ENCODE measurements around the gene CELA2A. TPM values are rescaled to one million over a fixed set of nuclear protein-coding genes. Genes with fewer than 3 reads are reported as not detected.
"Not testable (repeated sequence)": the region's sequence is repeated elsewhere in the genome, so short reads cannot be mapped to it uniquely, and the experiment has no call there.

CELA2A gene
- total RNA-seq, 5 donors from 2014 or later (not counting 1 experiment from before 2014, with no cell fraction given) = 1.3 to 1.8 (median 1.5) TPM; not detected in 2

GRCh38 chr1:15476927-15477326 lies 20.4 kb downstream of the CELA2A start:
- ChIA-PET POLR2A (no interaction called here), CTCF (no interaction called here)
- H3K4me1 ChIP-seq (ENCODE audit: control insufficient read depth in 1 of 2, extremely low read depth in 1 of 2, insufficient read depth in 2 of 2, low read length in 2 of 2) = no peaks in the 10 kb centered on the region
- Mint-ChIP-seq H3K27ac (no peak overlapping the region), H3K36me3 (no peaks in the 10 kb centered on the region), H3K4me1 (no peaks in the 10 kb centered on the region), H3K4me3 (no peak overlapping the region), H3K9me3 (no peaks in the 10 kb centered on the region), H3K27me3 (no peaks in the 10 kb centered on the region)
- no peak for DNase-seq
- H3K4me3 ChIP-seq (ENCODE audit: control insufficient read depth in 1 of 2, extremely low read depth in 1 of 2, low read length in 1 of 2) = no peak overlapping the region
- WGBS (ENCODE audit: insufficient coverage) = no CpG with 5 or more reads among the region's 3 CpGs
- no peaks in the 10 kb centered on the region for H3K9me3 ChIP-seq
- no peaks in the 10 kb centered on the region for H3K36me3 ChIP-seq (ENCODE audit: control insufficient read depth in 2 of 2, extremely low read depth in 1 of 2, insufficient read depth in 1 of 2, low read length in 1 of 2)
- no peak for ATAC-seq (replicated peaks in 1 of 4)
- no peaks in the 10 kb centered on the region for H3K27me3 ChIP-seq (replicated peaks in 1 of 2; ENCODE audit: control insufficient read depth in 2 of 2, extremely low read depth in 1 of 2, insufficient read depth in 2 of 2, low read length in 1 of 2)
- H3K27ac ChIP-seq (ENCODE audit: low read length) = no peak overlapping the region

- POLR2A ChIA-PET = no interaction called here
- no peaks in the 10 kb centered on the region for H3K9me3 Mint-ChIP-seq
- no peak for DNase-seq
- Histone ChIP-seq H3K36me3 (ENCODE audit: control insufficient read depth in 2 of 2, extremely low read depth in 1 of 2, insufficient read depth in 1 of 2, low read length in 1 of 2) (no peaks in the 10 kb centered on the region), H3K27me3 (replicated peaks in 1 of 2; ENCODE audit: control insufficient read depth in 2 of 2, extremely low read depth in 1 of 2, insufficient read depth in 2 of 2, low read length in 1 of 2) (no peaks in the 10 kb centered on the region), H3K9me3 (no peaks in the 10 kb centered on the region), H3K4me3 (ENCODE audit: control insufficient read depth in 1 of 2, extremely low read depth in 1 of 2, low read length in 1 of 2) (no peak overlapping the region), H3K27ac (ENCODE audit: low read length) (no peak overlapping the region), H3K4me1 (ENCODE audit: control insufficient read depth in 1 of 2, extremely low read depth in 1 of 2, insufficient read depth in 2 of 2, low read length in 2 of 2) (no peaks in the 10 kb centered on the region)
- H3K36me3 Mint-ChIP-seq = no peaks in the 10 kb centered on the region
- no peak overlapping the region for H3K4me3 Mint-ChIP-seq
- CTCF ChIA-PET = no interaction called here
- 90% methylated on average over 4 of the region's 5 CpGs for WGBS (ENCODE audit: insufficient coverage)
- H3K27me3 Mint-ChIP-seq = no peaks in the 10 kb centered on the region
- H3K4me1 Mint-ChIP-seq = no peaks in the 10 kb centered on the region
- no peak for ATAC-seq (replicated peaks in 1 of 4)
- no peak overlapping the region for H3K27ac Mint-ChIP-seq
Measured at GRCh38 chr1:15477646-15478212, 21.2 kb downstream of the CELA2A start.

DNA sequence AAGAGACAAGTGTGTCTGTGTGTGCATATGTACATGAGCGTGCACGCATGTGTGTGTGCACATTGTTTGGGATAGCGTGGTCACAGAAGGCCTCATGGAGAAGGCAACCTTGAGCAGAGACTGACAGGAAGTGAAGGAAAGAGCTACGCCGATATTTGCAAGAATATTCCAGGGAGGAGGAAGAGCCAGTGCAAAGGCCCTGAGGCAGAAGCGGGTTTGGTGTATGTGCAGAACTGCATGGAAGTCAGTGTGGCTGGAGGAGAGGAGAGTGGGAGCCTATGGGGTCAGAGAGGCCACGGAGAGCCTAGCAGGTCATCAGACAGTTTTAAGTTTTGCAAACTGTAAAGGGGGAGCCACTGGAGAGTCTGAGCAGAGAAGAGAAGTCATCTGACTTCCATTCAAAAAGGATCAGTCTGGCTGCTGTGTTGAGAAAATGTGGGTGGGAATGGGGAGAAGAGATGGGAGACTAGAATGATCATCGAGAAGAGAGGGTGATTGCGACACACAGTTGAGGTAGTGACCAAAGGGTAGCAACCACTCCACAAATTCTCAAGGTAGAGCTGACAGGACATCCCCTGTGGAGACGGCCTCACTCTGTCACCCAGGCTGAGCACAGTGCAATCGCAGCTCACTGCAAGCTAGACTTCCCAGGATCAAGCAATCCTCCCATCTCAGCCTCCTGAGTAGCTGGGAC lies 23.3 kb downstream of the CELA2A start:
- Mint-ChIP-seq H3K36me3 (peaks cover 4% of the 10 kb centered on the region), H3K4me3 (no peak overlapping the region), H3K27me3 (no peaks in the 10 kb centered on the region), H3K27ac (no peak overlapping the region), H3K9me3 (no peaks in the 10 kb centered on the region), H3K4me1 (no peaks in the 10 kb centered on the region)
- no peak for ATAC-seq (replicated peaks in 1 of 4)
- POLR2A ChIA-PET = no interaction called here
- Histone ChIP-seq H3K27me3 (replicated peaks in 1 of 2; ENCODE audit: control insufficient read depth in 2 of 2, extremely low read depth in 1 of 2, insufficient read depth in 2 of 2, low read length in 1 of 2) (no peaks in the 10 kb centered on the region), H3K4me3 (ENCODE audit: control insufficient read depth in 1 of 2, extremely low read depth in 1 of 2, low read length in 1 of 2) (no peak overlapping the region), H3K4me1 (ENCODE audit: control insufficient read depth in 1 of 2, extremely low read depth in 1 of 2, insufficient read depth in 2 of 2, low read length in 2 of 2) (no peaks in the 10 kb centered on the region), H3K27ac (ENCODE audit: low read length) (no peak overlapping the region), H3K36me3 (ENCODE audit: control insufficient read depth in 2 of 2, extremely low read depth in 1 of 2, insufficient read depth in 1 of 2, low read length in 1 of 2) (no peaks in the 10 kb centered on the region), H3K9me3 (no peaks in the 10 kb centered on the region)
- WGBS (ENCODE audit: insufficient coverage) = 95% methylated on average over 9 of the region's 11 CpGs
- DNase-seq = no peak
- CTCF ChIA-PET = no interaction called here

- H3K36me3 ChIP-seq (ENCODE audit: control insufficient read depth in 2 of 2, extremely low read depth in 1 of 2, insufficient read depth in 1 of 2, low read length in 1 of 2); H3K27me3 Mint-ChIP-seq; DNase-seq; H3K4me3 Mint-ChIP-seq; H3K27ac ChIP-seq (ENCODE audit: low read length); H3K4me1 Mint-ChIP-seq; H3K27me3 ChIP-seq (replicated peaks in 1 of 2; ENCODE audit: control insufficient read depth in 2 of 2, extremely low read depth in 1 of 2, insufficient read depth in 2 of 2, low read length in 1 of 2); H3K9me3 Mint-ChIP-seq; H3K27ac Mint-ChIP-seq; H3K4me3 ChIP-seq (ENCODE audit: control insufficient read depth in 1 of 2, extremely low read depth in 1 of 2, low read length in 1 of 2); H3K4me1 ChIP-seq (ENCODE audit: control insufficient read depth in 1 of 2, extremely low read depth in 1 of 2, insufficient read depth in 2 of 2, low read length in 2 of 2); ATAC-seq (replicated peaks in 1 of 4); POLR2A ChIA-PET; H3K9me3 ChIP-seq; CTCF ChIA-PET: not testable (repeated sequence)
- H3K36me3 Mint-ChIP-seq = peaks cover 19% of the 10 kb centered on the region
- WGBS (ENCODE audit: insufficient coverage) = 100% methylated on average over 1 of the region's 6 CpGs
Measured at GRCh38 chr1:15482455-15482854, 25.9 kb downstream of the CELA2A start.

- H3K27me3 ChIP-seq (replicated peaks in 1 of 2; ENCODE audit: control insufficient read depth in 2 of 2, extremely low read depth in 1 of 2, insufficient read depth in 2 of 2, low read length in 1 of 2); H3K27ac ChIP-seq (ENCODE audit: low read length); H3K36me3 ChIP-seq (ENCODE audit: control insufficient read depth in 2 of 2, extremely low read depth in 1 of 2, insufficient read depth in 1 of 2, low read length in 1 of 2); H3K4me3 ChIP-seq (ENCODE audit: control insufficient read depth in 1 of 2, extremely low read depth in 1 of 2, low read length in 1 of 2); H3K27me3 Mint-ChIP-seq; H3K27ac Mint-ChIP-seq; H3K4me1 Mint-ChIP-seq; H3K4me3 Mint-ChIP-seq; CTCF ChIA-PET; POLR2A ChIA-PET; H3K9me3 Mint-ChIP-seq; H3K4me1 ChIP-seq (ENCODE audit: control insufficient read depth in 1 of 2, extremely low read depth in 1 of 2, insufficient read depth in 2 of 2, low read length in 2 of 2); DNase-seq; ATAC-seq (replicated peaks in 1 of 4); H3K9me3 ChIP-seq: not testable (repeated sequence)
- 95% methylated on average over 7 of the region's 16 CpGs for WGBS (ENCODE audit: insufficient coverage)
- peaks cover 19% of the 10 kb centered on the region for H3K36me3 Mint-ChIP-seq
Measured at GRCh38 chr1:15482983-15483543, 26.5 kb downstream of the CELA2A start.

DNA sequence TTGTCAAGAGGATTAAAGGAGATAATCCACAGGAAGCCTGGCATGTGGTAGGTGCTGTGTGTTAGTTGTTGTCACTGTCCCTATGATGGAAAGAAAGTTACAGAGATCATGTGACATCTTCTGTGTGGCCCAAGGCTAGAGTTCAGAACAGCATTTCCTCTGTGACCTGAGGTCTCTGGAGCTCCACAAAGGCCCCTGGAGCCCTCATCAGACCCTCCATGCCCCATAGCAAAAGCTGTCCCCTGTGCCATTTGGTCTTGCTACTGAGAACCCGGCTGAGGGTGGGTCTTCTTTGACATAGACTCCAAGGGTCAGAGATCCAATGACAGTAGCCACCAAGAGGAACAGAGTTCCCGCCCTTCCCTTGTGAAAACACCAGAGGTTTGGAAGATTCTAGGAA lies 27.4 kb downstream of the CELA2A start:
- Mint-ChIP-seq H3K9me3 (no peaks in the 10 kb centered on the region), H3K36me3 (peaks cover 19% of the 10 kb centered on the region), H3K27me3 (no peaks in the 10 kb centered on the region), H3K27ac (no peak overlapping the region), H3K4me3 (no peak overlapping the region), H3K4me1 (no peaks in the 10 kb centered on the region)
- no peak for ATAC-seq (replicated peaks in 1 of 4)
- Histone ChIP-seq H3K27me3 (replicated peaks in 1 of 2; ENCODE audit: control insufficient read depth in 2 of 2, extremely low read depth in 1 of 2, insufficient read depth in 2 of 2, low read length in 1 of 2) (no peaks in the 10 kb centered on the region), H3K4me1 (ENCODE audit: control insufficient read depth in 1 of 2, extremely low read depth in 1 of 2, insufficient read depth in 2 of 2, low read length in 2 of 2) (no peaks in the 10 kb centered on the region), H3K4me3 (ENCODE audit: control insufficient read depth in 1 of 2, extremely low read depth in 1 of 2, low read length in 1 of 2) (no peak overlapping the region), H3K36me3 (ENCODE audit: control insufficient read depth in 2 of 2, extremely low read depth in 1 of 2, insufficient read depth in 1 of 2, low read length in 1 of 2) (no peaks in the 10 kb centered on the region), H3K9me3 (no peaks in the 10 kb centered on the region), H3K27ac (ENCODE audit: low read length) (no peak overlapping the region)
- no peak for DNase-seq
- WGBS (ENCODE audit: insufficient coverage) = no CpG with 5 or more reads among the region's 2 CpGs
- ChIA-PET POLR2A (no interaction called here), CTCF (no interaction called here)
